AG09309 (cell line): ENCODE data around the gene KRTAP9-9.
"Not testable (repeated sequence)": the region's sequence is repeated elsewhere in the genome, so short reads cannot be mapped to it uniquely, and the experiment has no call there.

ENCODE experiments used
- DNase-seq: peaks from one replicate; pipeline ENCODE4 v3.0.0-alpha.2; 2010; ENCODE audit warnings: low read depth
- H3K4me3 ChIP-seq: 2 replicates; pipeline ENCODE4 v1.5.1; 2011; ENCODE audit warnings: mild to moderate bottlenecking, low read depth, low read length, moderate library complexity; ENCODE audit not compliant: control insufficient read depth
- CTCF ChIP-seq: IDR thresholded peaks from 2 replicates; pipeline ENCODE4 v1.5.1; 2011; ENCODE audit warnings: mild to moderate bottlenecking, low read depth, low read length, inconsistent platforms; ENCODE audit not compliant: insufficient read depth, control insufficient read depth; ENCODE audit errors: missing control alignments

Gene KRTAP9-9

DNA sequence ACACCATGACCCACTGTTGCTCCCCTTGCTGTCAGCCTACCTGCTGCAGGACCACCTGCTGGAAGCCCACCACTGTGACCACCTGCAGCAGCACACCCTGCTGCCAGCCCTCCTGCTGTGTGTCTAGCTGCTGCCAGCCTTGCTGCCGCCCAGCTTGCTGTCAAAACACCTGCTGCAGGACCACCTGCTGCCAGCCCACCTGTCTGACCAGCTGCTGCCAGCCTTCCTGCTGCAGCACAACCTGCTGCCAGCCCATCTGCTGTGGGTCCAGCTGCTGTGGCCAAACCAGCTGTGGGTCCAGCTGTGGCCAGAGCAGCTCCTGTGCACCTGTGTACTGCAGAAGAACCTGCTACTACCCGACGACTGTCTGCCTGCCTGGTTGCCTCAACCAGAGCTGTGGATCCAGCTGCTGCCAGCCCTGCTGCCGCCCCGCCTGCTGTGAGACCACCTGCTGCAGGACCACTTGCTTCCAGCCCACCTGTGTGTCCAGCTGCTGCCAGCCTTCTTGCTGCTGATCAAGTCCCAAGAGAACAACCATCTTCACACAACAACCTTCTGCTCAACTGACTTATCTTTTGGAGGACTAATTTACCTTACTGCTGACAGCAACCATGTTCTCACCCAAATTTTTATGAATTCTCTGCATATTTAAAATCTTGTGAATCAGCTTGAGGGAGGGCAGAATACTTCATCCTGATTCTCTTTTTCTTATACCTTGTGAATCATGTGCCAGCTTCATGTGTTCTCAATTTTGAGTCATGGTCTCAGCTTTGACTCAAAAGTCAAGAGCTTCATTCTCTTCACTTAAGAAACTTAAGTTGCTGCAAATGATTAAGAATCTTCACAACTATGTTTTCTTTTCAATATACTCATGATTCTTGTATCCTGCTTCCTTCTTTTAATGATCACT lies at the start of gene KRTAP9-9:
Gene KRTAP9-9, plus strand, starts transcription at position 4 of the 910 bp plus-strand sequence.
- DNase-seq, result peak; percentile 4
- not testable (repeated sequence) for H3K4me3 ChIP-seq

DNA sequence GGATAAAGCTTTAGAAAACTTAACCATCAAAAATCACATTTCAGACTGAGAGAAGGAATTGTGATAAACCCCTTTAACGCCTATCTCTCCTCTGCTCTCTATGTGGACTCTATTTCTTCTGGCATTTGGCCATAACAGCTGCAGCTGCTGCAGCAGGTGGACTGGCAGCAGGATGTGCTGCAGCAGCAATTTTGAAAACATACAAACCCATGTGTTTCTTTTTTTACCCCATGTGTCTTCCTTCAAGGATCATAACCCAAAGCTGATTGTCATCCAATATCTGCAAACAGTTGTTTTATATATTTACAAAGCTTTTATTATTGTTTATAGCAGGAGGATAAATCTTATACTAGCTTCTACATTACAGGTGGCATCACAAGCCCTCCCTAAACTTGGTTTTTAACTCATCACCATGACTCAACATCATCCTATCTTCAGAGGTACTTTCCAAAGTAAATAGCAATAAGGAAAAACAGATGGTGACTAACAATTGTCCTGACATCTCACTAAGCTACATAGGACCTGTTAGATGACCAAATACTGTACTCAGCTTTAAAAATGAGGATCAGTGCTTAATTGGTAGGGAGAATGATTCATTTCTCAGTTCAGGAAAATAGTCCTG lies 43.2 kb upstream of the KRTAP9-9 start:
- no peak for TF ChIP-seq CTCF
- no peak overlapping the region for H3K4me3 ChIP-seq
- DNase-seq, result peak; percentile 52

- no peak for TF ChIP-seq CTCF
- DNase-seq, result no peak
- H3K4me3 ChIP-seq, result no peak overlapping the region
These were observed 42.5 kb upstream of the KRTAP9-9 start for GRCh38 chr17:41212524-41213169.

DNA sequence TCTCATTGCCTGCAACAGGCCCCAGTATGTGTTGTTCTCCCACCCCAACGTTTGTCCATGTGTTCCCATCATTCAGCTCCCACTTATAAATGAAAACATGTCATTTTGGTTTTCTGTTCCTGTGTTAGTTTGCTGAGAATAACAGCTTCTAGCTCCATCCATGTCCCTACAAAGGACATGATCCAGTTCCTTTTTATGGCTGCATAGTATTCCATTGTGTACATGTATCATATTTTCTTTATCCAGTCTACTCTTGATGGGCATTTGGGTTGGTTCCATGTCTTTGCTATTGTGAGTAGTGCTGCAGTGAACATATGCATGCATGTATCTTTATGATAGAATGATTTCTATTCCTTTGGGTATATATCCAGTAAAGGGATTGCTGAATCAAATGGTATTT lies 39.5 kb upstream of the KRTAP9-9 start:
- DNase-seq, result no peak
- TF ChIP-seq CTCF, result no peak
- no peak overlapping the region for H3K4me3 ChIP-seq

DNA sequence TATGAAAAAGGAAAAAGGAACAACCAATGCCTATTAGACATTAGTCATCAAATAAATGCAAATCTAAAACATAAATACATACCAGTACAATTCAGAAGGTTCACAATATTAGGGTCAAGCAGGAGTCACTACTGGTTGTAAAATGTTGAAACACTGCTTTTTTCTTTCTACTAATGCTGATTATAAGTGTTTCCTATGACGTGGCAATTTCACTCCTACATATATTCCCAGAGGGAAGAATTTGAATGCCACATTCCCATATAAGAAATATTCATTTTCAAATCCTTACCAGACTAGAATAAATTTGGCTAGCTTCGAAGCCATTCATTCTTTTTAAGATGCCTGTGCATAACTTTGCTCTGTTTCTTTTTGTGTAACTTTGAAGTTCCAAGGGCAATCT lies 31.4 kb upstream of the KRTAP9-9 start:
- H3K4me3 ChIP-seq, result no peak overlapping the region
- peak; percentile 10 for DNase-seq
- TF ChIP-seq CTCF, result no peak

DNA sequence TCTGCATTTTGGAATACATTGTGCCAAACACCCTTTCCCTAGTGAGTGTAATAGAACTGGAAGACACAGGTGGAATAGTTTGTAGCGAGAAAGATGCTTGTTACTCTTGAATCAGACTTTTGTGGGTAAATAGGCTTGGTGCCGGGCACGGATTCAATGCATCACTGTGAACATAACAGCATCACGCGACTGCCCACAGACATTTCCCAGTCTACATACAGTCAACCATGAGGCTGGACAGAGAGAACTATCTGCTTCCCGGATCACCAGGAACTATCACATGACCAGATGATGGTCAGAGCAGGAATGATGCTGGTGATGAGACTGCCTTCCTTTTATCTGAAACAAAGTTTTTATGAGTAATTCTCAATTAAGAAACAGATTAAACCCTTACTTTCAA lies 29.1 kb upstream of the KRTAP9-9 start:
- no peak overlapping the region for H3K4me3 ChIP-seq
- no peak for TF ChIP-seq CTCF
- DNase-seq, result no peak

- H3K4me3 ChIP-seq, DNase-seq: not testable (repeated sequence)
These were observed 28.5 kb upstream of the KRTAP9-9 start, which contains the start of gene KRTAP9-2 for GRCh38 chr17:41226598-41227095. Gene KRTAP9-2, plus strand, starts transcription at chr17:41226648. Its CDS starts 7 bp downstream, at chr17:41226655.
